HG03103 (cell line): ENCODE results near the gene SIPA1L3.
A peak's percentile ranks its signal among the peaks of the same experiment; 100 is the strongest.

Source experiments
- ATAC-seq: cut with Tn5 transposase; IDR thresholded peaks from one replicate; pipeline ENCODE4 v1.9.1; 2021; ENCODE audit warnings: low read depth; ENCODE audit not compliant: unreplicated experiment

SIPA1L3 gene

DNA sequence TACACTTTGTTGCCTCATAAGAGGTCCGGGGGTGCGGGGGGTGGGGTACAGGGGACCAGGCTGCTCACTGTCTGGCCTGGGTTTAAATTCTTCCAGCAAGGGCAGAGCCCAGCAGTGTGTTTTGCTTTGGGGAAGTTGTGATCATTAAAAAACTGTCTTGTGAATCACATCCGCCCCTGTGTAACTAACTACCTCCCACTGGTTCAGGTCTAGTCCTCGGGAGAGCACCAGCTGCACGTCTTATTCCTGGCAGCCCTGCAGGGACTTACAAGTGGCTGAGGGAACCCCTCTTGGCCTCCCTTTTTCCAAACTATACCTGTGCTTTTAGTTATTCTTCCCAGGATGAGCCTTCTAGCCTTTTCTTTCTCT lies 127.5 kb downstream of the SIPA1L3 start:
- no peak for ATAC-seq

DNA sequence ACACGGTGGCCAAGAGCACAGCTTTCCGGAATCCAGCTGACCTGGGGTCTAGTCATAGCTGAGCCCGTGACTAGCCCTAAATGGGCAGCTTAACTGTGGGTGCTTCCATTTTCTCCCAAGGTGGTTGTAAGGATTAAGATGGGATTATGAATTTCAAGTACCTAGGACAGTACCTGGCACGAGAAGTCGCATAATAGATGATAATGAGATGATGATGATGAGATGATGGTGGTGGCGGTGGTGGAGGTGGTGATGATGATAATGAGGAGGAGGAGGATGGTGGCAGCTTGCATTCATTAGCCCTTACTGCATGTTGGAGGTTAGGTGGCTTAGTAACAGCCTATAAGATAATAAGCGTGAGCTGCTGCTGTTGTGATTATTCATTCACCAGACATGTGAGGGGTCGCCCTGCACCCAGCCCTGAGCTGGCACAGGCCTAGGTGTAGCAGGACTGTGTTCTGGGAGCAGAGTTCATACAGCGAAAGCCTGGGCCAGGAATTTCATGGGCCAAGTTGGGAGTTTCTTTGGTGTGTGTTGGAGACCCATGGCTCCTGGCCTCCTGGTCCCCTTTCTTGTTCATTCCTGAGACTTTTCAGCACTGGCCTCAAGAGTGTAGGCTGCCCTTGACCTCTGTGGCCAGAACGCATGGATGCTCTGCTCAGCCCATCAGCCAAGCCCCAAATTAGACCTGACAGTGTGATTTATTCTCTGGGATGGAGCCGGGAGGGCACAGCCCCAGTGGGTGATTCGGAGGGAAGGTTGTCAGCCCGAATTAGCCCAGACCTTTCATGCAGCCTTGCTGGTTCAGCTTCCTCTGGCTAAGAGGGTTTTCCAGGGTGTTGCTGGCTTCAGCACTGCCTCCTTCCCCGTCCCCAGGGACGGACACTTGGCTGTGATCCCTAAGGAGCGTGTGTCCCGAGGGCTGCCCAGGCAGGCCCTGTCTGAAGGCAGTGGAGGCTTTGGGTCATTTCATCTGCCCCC lies 128.8 kb downstream of the SIPA1L3 start:
- no peak for ATAC-seq

DNA sequence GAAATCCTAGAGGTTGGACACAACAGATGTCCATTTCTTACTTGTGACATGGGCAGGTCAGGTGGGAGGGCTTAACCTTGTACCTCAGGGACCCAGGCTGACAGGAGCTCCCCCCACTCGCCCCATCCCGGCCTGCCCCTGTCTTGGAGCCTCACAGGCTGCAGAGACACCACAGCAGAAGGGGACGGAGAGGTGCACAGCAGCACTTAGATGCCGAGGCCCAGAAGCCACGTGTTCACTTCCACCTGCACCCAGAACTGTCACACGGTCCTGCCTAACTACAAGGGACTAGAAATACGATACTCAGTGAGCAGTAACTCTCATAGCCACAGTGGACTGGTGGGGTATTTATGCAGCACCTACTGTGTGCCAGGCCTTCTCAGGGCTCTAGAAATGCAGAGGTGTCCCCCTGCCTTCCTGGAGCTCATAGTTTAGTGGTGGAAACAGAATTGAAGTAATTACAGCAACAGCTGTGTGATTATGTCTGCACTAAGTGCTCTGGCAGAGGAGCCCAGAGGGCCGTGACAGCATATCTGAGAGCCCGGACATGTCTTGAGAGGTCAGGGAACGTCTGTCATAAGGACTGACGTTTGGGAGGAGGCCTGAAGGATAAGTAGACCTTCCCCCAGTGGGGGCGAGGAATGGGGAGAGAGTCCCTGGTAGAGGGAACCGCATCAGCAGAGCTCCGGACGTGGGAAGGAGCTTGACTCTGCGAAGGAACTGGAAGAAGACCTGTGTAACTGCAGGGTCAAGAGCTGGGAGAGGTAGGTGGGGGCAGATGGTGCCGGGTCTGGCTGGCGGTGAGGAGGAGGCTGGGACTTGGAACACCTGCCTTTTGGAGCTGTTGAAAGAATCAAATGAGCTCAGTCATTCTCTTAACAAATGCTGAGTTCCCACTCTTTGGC lies 130.0 kb downstream of the SIPA1L3 start:
- no peak for ATAC-seq

DNA sequence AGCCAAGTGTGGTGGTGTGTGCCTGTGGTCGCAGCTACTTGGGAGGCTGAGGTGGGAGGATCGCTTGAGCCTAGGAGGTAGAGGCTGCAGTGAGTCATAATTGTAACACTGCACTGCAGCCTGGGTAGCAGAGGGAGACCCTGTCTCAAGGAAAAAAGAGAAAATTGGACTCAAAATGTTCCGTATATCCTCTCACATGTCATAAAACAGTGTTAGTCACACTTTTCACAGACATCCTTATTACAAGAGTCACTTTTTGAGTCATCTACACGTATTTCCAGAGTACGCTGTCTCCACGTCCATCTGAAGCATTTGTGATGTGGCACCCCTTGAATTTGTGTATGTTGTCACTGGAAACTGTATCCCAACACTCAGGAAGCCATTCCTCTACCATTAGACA lies 133.0 kb downstream of the SIPA1L3 start:
- ATAC-seq = no peak

DNA sequence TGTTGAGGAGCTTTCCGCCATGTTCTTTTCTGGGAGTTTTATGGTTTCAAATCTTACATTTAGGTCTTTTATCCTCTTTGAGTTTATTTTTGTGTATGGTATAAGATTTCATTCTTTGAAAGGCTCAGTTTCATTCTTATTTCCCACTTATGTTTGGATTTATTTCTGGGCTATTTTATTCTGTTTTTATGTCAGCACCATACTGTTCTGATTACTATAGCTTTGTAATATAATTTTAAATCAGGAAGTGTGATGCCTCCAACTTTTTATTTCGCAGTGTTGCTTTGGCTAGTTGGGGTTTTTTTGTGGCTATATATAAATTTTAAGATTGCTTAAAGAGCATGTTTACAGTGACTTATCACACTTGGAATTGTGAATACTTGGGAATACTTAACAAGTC lies 135.1 kb downstream of the SIPA1L3 start:
- no peak for ATAC-seq

DNA sequence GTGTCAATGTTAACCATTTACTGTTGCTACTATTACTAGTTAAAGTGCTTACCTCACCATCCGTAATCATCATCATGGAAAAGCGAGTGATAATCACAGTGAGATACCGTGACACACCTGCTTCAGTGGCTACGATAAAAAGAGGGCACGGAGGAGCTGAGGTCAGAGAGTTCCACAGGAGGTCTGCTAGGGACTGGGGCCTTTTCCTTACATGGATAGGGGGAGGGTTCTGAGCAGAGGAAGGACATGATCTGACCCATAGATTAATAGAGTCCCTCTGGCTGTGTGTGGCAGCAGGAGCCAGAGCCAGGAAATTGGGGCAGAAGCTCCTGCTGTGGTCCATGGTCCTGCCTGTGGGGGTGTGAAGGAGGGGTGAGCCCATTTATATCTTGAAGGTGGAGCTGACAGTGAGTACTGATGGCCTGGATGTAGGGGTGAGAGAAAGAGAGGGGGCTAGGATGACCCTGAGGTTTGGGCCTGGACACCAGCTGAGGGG lies 136.7 kb downstream of the SIPA1L3 start:
- no peak for ATAC-seq

DNA sequence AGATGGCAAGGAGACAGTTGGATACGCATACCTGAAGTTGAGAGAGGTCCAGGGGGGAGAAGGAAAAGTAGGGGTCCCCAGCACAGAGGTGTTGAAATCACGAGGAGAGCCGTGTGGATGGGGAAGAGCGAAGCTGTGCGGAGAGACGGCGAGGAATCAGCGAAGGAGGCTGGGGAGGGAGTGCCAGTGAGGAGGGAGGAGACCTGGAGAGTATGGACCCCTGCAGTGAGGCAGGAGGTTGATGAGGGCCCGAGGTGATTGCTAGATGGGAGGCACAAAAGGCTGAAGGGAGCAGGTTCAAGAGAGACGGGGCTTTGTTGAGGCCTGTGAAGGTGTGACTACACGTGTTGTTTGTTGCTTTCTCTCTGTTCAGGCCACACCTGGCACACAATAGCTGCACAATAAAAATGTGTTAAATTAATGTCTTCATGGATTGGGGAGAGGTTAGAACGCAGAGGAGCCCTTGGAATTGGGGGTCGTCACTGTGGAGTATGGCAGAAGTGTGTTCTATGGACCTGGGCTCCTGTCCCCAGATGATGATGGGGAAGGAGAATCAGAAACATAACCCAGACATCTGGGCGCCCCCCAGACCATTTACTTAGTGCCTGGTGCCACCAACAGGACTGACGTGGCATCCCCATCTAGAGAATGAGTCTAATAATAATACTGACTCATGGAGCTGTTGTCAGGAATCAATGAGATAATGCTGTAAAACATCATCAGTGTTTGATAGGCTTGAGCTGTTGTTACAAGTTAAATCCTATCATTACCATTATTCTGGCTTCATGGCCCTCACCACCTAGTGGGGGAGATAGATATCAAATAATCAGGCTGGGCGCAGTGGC lies 137.5 kb downstream of the SIPA1L3 start:
- no peak for ATAC-seq

DNA sequence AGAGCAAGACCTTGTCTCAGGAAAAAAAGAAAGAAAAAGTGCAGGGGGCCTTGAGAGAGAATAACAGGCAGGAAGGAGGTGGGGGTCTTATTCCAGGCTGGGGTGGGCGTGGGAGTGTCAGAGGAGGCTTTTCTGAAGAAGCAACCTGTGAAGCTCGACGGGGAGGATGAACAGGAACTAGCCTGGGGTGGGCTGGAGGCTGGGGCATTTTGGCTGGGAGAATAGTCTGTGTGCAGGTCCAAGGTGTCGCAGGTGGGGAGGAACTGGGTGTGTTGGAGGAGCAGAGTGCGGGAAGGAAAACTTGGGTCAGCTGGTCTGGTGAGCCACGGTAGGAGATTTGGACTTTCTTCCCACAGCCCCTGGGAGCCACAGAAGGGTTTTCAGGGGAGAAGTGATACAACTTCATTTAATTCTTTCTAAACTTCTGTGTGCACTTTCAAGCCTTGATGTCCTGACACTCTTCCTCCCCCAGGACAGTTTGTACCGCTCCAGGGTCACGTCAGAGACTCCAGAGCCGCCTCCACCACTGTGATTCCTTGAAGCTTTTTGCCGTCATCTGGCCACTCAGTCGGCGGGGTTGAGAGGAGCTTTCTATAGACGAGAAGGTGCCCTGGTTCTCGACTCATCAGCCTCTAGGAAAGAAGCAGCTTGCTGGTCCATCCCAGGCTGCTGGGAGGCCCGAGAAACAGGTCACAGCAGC lies 138.7 kb downstream of the SIPA1L3 start:
- ATAC-seq = no peak

DNA sequence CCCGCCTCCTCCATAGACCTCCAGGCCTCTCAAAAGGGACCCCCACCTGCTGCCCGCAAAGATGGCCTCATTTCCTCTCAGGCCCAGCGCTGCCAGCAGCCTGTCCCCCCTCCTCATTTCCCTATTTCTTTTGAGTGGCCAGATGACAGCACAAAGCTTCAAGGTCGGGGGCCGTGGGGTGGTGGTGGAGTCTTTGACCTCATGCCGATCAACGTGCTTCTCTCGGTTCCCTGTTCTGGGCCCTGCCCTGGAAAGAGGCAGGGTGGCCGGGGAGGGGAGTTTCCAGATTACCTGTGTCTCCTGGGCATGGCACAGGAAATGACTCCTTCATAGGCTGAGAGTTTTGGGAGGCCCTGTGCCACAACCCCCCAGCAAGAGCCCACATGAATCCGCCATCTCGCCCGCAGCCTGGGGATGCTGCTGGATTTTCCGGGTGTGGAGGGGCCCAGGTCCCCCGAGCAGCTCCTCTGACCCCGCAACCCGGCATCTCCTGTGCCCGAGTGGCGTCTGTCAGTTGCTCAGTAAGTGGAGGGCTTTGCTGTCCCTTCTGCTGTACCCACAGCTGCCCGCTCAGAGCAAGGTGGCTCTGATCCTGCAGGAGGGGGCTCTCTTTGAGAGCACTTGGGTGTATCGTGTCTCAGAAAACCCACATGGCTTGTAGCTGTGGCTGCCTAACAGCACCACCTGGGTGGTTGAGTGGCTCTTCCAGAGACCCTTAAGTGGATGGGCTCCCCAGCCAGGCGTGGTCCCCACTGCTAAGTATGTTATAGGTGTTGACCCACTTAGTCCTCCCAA lies 139.4 kb downstream of the SIPA1L3 start:
- no peak for ATAC-seq

DNA sequence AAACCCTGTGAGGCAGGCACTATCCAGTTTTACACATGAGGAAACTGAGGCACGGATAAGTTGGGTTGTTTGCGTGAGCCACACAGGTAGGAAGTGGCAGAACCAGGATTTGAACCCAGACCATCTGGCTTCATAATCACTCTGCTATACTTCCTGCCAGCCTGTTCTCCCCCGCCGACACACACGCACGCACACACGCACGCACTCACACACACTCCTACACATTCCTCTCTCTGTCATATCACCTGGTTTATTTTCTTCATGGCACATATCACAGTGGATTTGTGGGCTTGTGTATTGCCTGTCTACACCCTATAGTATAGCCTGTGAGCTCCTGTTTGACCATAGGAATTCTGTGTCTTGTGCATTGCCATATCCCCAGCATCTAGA lies 140.0 kb downstream of the SIPA1L3 start:
- no peak for ATAC-seq

DNA sequence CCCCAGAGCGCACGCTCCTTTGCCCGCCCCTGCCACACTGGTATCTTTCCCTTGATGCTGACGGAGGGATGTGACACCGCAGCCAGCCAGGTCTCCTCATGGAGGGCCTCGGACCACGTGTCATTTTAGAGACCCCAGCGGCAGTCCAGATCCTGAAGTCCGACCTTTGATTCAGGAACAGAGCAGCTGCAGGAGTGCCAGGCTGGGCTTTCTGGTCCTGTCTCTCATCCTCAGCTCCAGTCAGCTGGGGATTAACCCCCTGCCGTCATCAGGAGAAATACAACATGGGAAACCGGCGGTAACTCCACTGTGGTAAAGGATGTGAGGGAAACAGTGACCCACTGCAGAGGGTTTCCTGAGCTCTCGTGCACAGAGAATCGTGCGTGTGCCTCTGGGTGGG lies 140.6 kb downstream of the SIPA1L3 start:
- no peak for ATAC-seq

DNA sequence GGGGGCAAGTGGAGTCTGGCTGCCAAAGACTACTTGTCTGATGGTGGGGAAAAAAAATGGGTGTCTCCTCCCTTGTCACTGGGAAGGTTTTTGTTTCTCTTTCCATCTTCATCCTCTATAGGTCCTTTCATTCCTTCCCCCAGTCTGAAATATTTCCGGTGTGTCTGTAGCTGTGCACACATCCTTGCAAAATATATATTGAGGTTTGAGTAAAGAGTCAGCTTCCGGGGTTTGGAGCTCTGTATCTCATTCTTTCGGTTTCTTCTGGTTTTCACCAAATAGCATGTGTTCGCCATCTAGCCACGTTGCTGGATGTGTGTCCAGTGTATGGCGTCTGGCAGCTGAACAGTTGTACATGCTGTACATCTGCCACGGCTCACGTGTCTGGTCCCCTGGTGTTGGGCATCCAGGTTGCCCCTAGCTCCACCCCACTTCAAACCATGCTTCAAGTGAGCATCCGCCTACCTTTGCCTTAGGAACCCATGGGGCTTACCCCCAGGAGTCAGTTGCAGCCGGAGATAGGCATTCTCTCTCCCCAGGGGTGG lies 142.2 kb downstream of the SIPA1L3 start:
- peak; percentile 43 for ATAC-seq

DNA sequence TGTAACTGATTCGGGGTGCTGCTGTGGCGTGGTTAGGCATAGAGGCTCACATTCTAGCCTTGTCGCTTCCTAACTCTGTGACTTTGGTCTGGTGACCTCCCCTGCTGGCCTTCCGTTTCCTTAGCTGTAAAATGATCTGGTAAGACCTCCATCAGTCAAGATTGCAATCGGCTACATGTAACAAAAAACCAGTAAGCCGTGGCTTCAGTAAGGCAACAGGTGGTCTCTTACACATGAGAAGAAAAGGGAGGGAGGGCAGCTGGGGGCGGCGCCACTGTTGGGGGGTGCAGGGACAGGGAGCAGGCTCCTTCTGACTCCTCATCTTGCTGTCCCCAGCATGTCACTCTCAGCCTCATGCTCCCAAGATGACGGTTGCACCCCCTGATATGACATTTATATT lies 148.0 kb downstream of the SIPA1L3 start:
- no peak for ATAC-seq

DNA sequence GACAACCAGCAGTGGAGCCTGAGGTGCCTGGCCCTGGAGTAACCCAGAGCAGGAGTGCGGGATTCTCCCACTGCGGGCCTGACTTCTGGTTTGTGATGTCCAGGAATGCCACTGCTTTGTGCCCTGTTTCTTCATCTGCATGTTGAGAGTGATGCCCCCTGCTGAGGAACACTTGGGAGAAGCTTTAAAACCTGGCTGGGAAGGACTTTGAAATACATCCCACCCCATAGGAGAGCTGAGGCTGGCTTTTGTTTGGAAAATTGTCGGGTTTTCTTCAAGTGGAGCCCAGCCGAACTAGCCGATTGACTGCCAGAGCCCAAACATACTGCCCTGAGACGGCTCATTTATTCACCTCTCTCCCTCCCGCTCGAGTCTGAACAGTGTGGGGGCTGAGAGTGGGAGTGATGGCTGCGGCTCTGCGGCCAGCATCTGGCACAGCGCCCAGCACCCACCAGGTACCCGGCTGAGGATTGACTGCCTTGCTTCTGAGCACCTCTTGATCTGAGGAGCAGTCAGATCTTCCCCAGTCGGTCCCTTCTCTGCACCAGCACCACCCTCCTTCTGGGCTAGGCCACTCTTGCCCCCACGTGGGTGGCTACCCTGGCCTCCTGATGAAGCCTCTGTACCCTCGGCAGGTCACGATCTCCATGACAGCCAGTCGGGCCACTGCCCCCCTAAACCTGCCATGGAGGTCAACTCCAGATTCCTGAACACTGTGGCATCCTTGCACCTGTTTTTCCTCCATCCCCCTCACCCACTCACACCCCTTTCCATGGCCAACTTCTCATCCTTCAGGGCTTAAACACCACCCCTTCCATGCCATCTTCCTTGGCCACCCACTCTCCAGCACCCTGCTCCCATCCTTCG lies 148.9 kb downstream of the SIPA1L3 start:
- ATAC-seq = no peak

DNA sequence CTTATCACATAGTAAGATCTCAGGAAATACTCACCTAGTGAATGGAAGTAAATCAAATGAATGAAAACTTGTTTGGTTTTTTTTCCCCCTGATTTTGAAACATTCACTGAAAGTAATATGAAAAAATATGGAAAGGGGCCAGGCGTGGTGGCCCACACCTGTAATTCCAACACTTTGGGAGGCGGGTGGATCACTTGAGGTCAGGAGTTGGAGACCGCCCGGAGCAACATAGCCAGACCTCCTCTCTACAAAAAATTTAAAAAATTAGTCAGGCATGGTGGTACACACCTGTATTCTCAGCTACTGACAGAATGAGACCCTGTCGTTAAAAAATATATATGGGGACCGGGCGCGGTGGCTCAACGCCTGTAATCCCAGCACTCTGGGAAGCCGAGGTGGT lies 149.6 kb downstream of the SIPA1L3 start:
- no peak for ATAC-seq

DNA sequence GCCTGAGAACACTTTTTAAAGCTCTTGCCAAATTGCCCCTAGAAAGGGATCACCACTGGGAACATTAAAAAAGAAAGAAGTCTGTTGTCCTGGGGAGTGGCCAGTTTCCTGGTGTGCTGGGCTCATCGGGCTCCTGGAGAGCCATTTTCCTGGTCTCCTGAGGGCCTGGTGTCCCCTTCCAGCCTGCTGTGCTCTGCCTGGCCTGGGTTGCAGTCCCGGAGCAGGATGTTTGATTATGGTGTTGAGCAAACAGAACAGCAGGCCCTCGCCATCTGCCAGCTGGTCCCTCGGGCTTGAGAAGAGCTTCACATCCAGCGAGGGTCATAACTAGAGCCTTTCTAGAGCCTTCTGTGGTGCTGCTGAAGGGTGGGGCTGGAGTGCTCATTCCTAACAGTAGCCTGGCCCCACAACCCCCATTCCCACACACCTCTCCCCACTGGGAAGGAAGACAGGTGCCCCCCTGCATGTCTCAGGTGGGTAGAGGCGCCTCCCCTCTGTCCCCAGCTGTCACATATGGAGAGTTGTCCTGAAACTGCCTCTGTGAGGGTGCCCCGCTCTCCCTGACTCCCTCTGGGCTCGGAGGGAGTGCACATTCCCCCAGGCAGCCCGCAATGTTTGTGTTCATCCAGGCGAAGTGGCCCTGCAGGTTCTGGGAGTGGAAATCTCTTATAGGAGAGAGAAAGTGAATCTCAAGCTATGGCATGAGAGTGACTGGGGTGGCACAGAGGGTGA lies 151.1 kb downstream of the SIPA1L3 start:
- no peak for ATAC-seq

DNA sequence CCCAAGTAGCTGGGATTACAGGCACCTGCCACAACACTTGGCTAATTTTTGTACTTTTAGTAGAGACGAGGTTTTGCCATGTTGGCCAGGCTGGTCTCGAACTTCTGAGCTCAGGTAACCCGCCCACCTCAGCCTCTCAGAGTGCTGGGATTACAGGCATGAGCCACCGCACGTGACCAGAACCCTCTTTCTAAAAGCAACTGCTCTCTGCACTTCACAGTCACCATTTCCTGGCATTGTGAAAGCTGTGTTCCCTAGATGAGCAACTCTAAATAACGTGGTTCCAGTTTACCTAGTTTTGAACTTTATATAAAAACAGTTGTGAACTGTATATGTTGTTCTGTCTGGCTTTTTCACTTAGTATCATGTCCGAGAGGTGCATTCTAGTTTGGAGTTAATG lies 152.9 kb downstream of the SIPA1L3 start:
- ATAC-seq = no peak
